ENCODE data around the gene ITGBL1.

ITGBL1 gene

GRCh38 chr13:101570410-101570809, 117.9 kb downstream of the ITGBL1 start:
- DNase-seq = no peak

GRCh38 chr13:101572456-101572855, 120.0 kb downstream of the ITGBL1 start:
- no peak for DNase-seq

GRCh38 chr13:101575581-101575980, 123.1 kb downstream of the ITGBL1 start:
- no peak for DNase-seq

GRCh38 chr13:101576455-101576854, 124.0 kb downstream of the ITGBL1 start:
- no peak for DNase-seq

- DNase-seq = no peak
Observed at GRCh38 chr13:101576977-101577376, 124.5 kb downstream of the ITGBL1 start.

GRCh38 chr13:101579281-101579802, 126.9 kb downstream of the ITGBL1 start:
- no peak for DNase-seq

GRCh38 chr13:101584331-101584730, 131.9 kb downstream of the ITGBL1 start:
- DNase-seq = no peak

GRCh38 chr13:101590479-101590878, 138.0 kb downstream of the ITGBL1 start:
- no peak for DNase-seq

- DNase-seq = no peak
Observed at GRCh38 chr13:101594936-101595335, 142.5 kb downstream of the ITGBL1 start.

- no peak for DNase-seq
Observed at GRCh38 chr13:101596803-101597202, 144.3 kb downstream of the ITGBL1 start.

GRCh38 chr13:101611491-101612475, 159.3 kb downstream of the ITGBL1 start:
- no peak for DNase-seq

- no peak for DNase-seq
Observed at GRCh38 chr13:101612735-101613134, 160.3 kb downstream of the ITGBL1 start.

- DNase-seq = no peak
Observed at GRCh38 chr13:101614491-101614890, 162.0 kb downstream of the ITGBL1 start.

GRCh38 chr13:101618440-101619187, 166.1 kb downstream of the ITGBL1 start:
- DNase-seq = no peak

- DNase-seq = no peak
Observed at GRCh38 chr13:101621099-101621498, 168.6 kb downstream of the ITGBL1 start.

- DNase-seq = no peak
Observed at GRCh38 chr13:101623470-101624209, 171.2 kb downstream of the ITGBL1 start.

GRCh38 chr13:101624210-101624922, 171.9 kb downstream of the ITGBL1 start:
- DNase-seq = no peak

- DNase-seq = no peak
Observed at GRCh38 chr13:101624981-101625380, 172.5 kb downstream of the ITGBL1 start.

- DNase-seq = peak; percentile 60
Observed at GRCh38 chr13:101626925-101627555, 174.6 kb downstream of the ITGBL1 start.

- no peak for DNase-seq
Observed at GRCh38 chr13:101627556-101627943, 175.1 kb downstream of the ITGBL1 start.

- no peak for DNase-seq
Observed at GRCh38 chr13:101628900-101629299, 176.4 kb downstream of the ITGBL1 start.

- DNase-seq = peak; percentile 60
Observed at GRCh38 chr13:101631395-101631794, 178.9 kb downstream of the ITGBL1 start.
